Effector memory CD8-positive, alpha-beta T cell (primary cell): ENCODE data around the gene SH3BGRL2.

Source experiments
- ATAC-seq: fragments of 150-1000 bp; cut with Tn5 transposase; replicated peaks from 2 replicates; pipeline ENCODE4 v1.10.0; 2021; ENCODE audit warnings: mild to moderate bottlenecking, moderate library complexity
- DNase-seq, 3 experiments: peaks; one replicate each; pipeline ENCODE4 v3.0.0; 2021
- H3K27ac Mint-ChIP-seq, 2 donors: one replicate each; pipeline ENCODE4 v1.8.0; 2022; ENCODE audit warnings: mild to moderate bottlenecking in 2 of 2, mixed read lengths in 2 of 2, moderate library complexity in 2 of 2
- H3K27me3 Mint-ChIP-seq, 2 donors: one replicate each; pipeline ENCODE4 v1.8.0; 2022; ENCODE audit warnings: mixed read lengths in 2 of 2
- H3K36me3 Mint-ChIP-seq: one replicate; pipeline ENCODE4 v1.8.0; 2022; ENCODE audit warnings: mild to moderate bottlenecking, moderate library complexity, mixed read lengths; ENCODE audit not compliant: insufficient read depth
- H3K4me1 Mint-ChIP-seq, 2 donors: one replicate each; pipeline ENCODE4 v1.8.0; 2022; ENCODE audit warnings: low read depth in 2 of 2, mixed read lengths in 2 of 2
- H3K4me3 Mint-ChIP-seq, 2 donors: one replicate each; pipeline ENCODE4 v1.8.0; 2022; ENCODE audit warnings: mild to moderate bottlenecking in 2 of 2, mixed read lengths in 2 of 2, moderate library complexity in 2 of 2
- H3K9me3 Mint-ChIP-seq, 2 donors: one replicate each; pipeline ENCODE4 v1.8.0; 2022; ENCODE audit warnings: mixed read lengths in 2 of 2

SH3BGRL2 gene

DNA sequence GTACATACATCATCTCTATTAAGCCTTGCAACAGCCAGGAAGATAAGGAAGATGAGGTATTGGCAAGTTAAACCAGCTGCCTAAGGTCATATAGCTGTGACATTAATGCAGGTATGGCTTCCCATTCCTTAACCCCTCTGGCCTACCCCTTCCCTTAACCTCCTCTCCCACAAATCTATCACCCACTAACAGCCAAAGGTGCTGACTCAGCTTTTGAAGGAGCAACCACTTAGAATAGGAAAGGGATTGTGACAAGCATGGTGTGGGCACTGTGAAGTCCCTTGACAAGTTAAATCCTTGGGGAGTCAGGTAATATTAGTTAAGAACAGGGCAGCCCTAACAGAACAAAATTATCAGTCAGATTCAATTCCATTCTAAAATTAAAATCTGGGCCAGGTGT lies 5.4 kb upstream of the SH3BGRL2 start:
- H3K27me3 Mint-ChIP-seq: peaks cover 16 to 30% of the 10 kb centered on the region in 2 donors
- H3K4me3 Mint-ChIP-seq: no peak overlapping the region
- DNase-seq (no peak), ATAC-seq (no peak)
- no peaks in the 10 kb centered on the region for H3K9me3 Mint-ChIP-seq
- no peaks in the 10 kb centered on the region for H3K36me3 Mint-ChIP-seq
- H3K27ac Mint-ChIP-seq: no peak overlapping the region
- H3K4me1 Mint-ChIP-seq: peaks cover 0 to 1% of the 10 kb centered on the region in 2 donors

DNA sequence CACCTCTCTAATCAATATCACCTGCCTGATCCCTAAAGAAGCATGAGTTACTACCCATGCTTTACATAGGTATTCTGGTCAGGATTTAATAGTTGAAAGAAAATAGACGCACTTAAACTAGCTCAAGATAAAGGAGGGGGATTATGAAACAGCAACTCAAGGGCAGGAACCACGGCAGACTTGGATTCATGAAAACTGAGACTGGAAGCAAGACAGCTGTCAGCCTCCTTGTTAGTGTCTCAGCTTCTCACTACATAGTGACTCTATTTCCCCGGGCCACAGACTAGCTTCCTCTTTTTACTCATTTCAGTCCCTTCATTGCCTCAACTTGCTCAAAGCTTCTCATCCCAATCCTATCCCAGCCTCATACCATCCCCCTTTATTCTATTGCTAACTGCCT lies 4.3 kb upstream of the SH3BGRL2 start:
- Mint-ChIP-seq H3K27ac (no peak overlapping the region), H3K9me3 (no peaks in the 10 kb centered on the region), H3K36me3 (no peaks in the 10 kb centered on the region), H3K27me3 (peaks cover 26 to 38% of the 10 kb centered on the region in 2 donors), H3K4me3 (no peak overlapping the region), H3K4me1 (peaks cover 5 to 7% of the 10 kb centered on the region in 2 donors)
- DNase-seq (no peak), ATAC-seq (no peak)

DNA sequence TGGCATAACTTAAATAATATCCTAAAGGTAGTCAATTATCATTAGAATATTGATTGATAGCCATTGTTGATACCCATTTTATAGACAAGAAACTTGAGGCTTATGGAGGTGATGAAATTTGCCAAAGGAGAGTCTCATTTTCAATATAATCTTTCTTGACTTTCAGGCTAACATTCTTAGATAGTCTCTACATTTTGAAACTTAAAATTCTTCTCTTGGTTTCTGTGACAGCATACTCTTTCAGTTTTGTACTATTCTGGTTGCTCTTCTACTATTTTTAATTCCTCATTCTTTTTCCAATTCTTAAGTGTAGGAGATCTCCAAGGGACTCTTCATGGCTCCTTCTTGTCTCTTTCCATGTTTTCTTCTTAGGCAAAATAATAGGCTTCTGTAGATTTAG lies 3.7 kb upstream of the SH3BGRL2 start:
- H3K4me1 Mint-ChIP-seq: peaks cover 5 to 7% of the 10 kb centered on the region in 2 donors
- H3K9me3 Mint-ChIP-seq: no peaks in the 10 kb centered on the region
- peaks cover 30 to 44% of the 10 kb centered on the region in 2 donors for H3K27me3 Mint-ChIP-seq
- no peak overlapping the region for H3K27ac Mint-ChIP-seq
- H3K4me3 Mint-ChIP-seq: no peak overlapping the region
- DNase-seq (no peak), ATAC-seq (no peak)
- no peaks in the 10 kb centered on the region for H3K36me3 Mint-ChIP-seq

DNA sequence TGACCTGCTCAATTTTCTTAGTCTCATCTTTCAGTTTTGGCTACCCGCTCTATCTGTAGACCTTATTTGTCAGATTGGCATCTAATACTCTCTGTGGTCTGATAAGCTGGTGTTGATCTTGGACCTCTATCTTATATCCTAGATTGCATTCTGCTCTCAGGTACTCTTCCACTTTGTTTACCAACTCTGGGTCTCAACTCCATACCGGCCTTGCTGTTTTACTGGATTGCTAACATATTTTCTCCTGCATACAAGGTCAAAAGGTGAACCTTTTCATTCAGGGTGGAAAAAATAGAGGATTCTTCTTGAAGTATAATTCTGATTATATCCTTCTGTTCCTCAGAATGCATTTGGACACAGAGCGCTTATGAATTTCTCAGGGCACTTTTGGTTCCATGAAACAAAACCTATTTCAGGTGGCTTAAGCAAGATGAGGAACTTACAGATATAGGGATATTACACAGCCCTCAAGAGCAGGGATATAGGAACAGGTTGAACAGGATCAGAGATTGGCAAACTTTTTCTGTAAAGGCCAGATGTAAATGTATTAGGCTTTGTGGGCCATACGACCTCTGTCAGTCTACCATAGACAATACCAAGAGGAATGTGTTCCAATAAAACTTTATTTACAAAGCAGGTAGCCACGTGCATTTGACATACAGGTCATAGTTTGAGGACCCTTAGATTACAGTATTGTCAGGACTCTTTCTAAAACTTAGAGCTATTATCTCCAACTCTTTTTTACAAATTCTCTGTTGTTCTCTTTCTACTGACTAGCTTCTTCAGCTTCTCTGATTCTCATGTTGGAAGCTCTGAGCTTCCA lies 2.5 kb upstream of the SH3BGRL2 start:
- ATAC-seq (no peak), DNase-seq (no peak)
- H3K4me1 Mint-ChIP-seq: peaks cover 5 to 7% of the 10 kb centered on the region in 2 donors
- no peaks in the 10 kb centered on the region for H3K36me3 Mint-ChIP-seq
- H3K4me3 Mint-ChIP-seq: no peak overlapping the region
- H3K27me3 Mint-ChIP-seq: peaks cover 33 to 48% of the 10 kb centered on the region in 2 donors
- no peaks in the 10 kb centered on the region for H3K9me3 Mint-ChIP-seq
- H3K27ac Mint-ChIP-seq: no peak overlapping the region

DNA sequence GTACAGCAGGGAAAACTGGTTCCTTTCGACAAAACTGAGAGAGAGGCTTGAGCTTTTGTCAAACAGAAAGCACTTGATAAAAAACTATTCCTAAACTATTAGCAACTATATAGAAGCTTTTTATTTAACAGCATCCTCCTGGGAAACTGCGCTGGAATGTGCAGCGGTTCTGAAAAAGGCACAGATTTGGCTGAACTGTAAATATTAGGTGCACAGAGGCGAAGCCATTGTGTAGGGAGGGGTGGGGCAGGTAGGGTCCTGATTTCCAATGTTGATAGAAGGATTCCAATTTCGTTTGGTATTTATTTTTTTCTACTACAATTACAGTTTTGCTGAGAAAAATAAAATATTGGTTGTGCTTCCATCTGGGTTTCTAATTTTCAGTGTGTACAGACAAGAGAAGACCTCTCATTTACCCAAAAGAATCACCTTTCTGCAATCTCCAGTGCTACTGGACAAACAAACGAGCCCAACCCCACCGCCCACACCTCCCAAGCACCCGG lies 698 bp upstream of the SH3BGRL2 start:
- ATAC-seq: no peak
- peak overlapping the region; percentile 62 to 74 for H3K4me3 Mint-ChIP-seq
- no peak for DNase-seq
- H3K27me3 Mint-ChIP-seq: peaks cover 49 to 65% of the 10 kb centered on the region in 2 donors
- no peaks in the 10 kb centered on the region for H3K9me3 Mint-ChIP-seq
- H3K27ac Mint-ChIP-seq: no peak overlapping the region
- H3K4me1 Mint-ChIP-seq: peaks cover 5 to 7% of the 10 kb centered on the region in 2 donors
- H3K36me3 Mint-ChIP-seq: no peaks in the 10 kb centered on the region

DNA sequence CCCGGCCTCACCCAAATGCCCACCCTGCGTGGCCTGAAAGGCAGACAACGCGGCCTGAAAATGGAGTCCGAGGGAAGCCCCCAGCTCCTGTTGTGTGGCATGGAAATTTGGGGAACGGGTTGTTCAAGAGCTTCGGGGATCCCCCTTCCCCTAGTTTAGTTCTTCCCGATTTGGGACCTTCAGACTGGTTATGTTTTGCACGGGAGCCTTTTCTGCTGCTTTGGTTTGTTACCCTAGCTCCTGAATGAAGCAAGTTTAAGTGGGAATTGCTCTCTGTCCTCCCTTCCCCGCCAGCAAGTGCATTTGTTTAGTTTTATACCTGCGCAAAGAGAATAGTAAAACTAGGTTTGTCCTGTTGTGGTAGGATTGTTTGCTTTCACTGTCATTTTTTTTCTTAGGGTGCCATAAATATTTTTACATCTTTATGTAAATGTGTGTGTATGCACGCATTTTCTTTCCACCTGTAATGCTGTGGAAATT lies 604 bp downstream of the SH3BGRL2 start:
- peaks cover 5 to 7% of the 10 kb centered on the region in 2 donors for H3K4me1 Mint-ChIP-seq
- no peak overlapping the region for H3K27ac Mint-ChIP-seq
- peaks cover 59 to 78% of the 10 kb centered on the region in 2 donors for H3K27me3 Mint-ChIP-seq

DNA sequence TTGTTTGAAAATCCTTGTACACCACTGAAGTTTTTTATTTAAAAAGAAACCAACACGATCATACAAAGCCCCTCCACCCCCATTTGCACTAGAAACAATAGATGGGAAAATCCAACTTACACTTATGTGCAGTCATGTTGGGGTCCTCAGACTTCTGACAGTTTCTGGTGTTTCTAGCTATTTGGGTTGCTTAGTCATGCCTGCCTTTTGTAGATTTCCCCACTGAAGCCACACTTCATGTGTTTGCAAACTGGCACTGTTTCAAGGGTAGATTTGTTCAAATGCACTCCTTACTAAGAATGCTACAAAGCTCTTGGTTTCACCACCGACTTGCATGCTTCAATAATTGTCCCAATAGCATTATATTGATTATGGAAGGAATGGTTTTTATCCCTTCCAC lies 1.5 kb downstream of the SH3BGRL2 start:
- DNase-seq (no peak), ATAC-seq (no peak)
- Mint-ChIP-seq H3K36me3 (no peaks in the 10 kb centered on the region), H3K27ac (no peak overlapping the region), H3K4me3 (no peak overlapping the region), H3K9me3 (no peaks in the 10 kb centered on the region), H3K4me1 (peaks cover 5 to 7% of the 10 kb centered on the region in 2 donors), H3K27me3 (peaks cover 60 to 72% of the 10 kb centered on the region in 2 donors)

More for the DNA sequence above, 604 bp downstream of the SH3BGRL2 start:
- no peak for ATAC-seq
- Mint-ChIP-seq H3K36me3 (no peaks in the 10 kb centered on the region), H3K4me3 (peak overlapping the region; percentile 62 to 74), H3K9me3 (no peaks in the 10 kb centered on the region)
- no peak for DNase-seq

DNA sequence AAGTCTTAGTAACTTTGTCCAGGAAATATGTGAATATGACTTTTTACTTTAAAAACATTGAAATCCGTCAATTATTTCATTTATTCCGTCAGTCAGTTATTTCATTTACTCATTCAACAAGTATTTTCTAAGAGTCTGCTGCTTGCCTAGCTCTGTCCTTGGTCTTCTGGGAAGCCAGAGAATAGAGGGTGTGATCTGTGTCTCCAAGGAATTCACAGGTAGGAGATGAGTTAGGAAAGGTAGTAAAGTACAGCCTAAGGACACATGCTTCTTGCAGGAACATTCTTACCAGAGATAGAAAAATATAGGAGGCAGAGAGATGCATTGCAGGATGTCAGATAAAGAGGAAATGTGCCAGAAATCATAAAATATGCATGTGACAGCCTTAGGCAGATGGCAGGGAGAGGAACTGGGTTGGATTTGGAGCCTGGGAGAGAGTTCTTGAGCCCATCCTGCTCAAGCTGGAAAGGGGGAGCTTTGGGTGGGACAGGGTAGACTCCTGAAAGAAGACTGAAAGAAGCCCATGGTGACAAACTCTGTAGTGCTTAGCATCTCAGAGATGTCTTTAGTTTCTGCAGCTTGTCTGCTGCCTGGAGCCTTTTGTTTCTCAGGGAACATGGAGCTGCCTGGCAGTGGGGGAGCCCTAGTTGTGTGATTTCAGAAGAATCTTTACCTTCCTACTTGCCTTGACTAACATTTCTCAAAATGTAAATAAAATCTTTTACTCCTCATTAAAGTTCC lies 3.5 kb downstream of the SH3BGRL2 start:
- no peak for ATAC-seq
- H3K27me3 Mint-ChIP-seq: peaks cover 53 to 62% of the 10 kb centered on the region in 2 donors
- peaks cover 5 to 7% of the 10 kb centered on the region in 2 donors for H3K4me1 Mint-ChIP-seq
- no peaks in the 10 kb centered on the region for H3K36me3 Mint-ChIP-seq
- H3K27ac Mint-ChIP-seq: no peak overlapping the region
- H3K9me3 Mint-ChIP-seq: no peaks in the 10 kb centered on the region
- DNase-seq: no peak
- H3K4me3 Mint-ChIP-seq: no peak overlapping the region

DNA sequence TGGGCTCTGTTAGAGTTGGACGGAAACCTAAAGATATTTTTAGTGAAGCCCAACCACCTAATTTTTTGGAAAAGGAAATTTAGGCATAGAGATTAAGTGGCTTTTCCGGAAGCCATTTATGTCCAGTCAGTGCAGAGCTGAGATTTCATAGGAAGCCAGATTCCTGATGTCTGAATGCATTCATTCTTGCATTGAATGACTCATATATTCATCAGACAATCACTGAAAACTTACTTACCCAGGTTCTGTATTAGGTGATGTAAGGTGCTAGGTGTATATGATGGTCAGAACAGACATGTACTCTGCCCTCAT lies 4.1 kb downstream of the SH3BGRL2 start:
- Mint-ChIP-seq H3K36me3 (no peaks in the 10 kb centered on the region), H3K4me1 (peaks cover 5 to 7% of the 10 kb centered on the region in 2 donors), H3K27me3 (peaks cover 49 to 61% of the 10 kb centered on the region in 2 donors), H3K27ac (no peak overlapping the region), H3K9me3 (no peaks in the 10 kb centered on the region), H3K4me3 (no peak overlapping the region)
- no peak for DNase-seq
- ATAC-seq: no peak

DNA sequence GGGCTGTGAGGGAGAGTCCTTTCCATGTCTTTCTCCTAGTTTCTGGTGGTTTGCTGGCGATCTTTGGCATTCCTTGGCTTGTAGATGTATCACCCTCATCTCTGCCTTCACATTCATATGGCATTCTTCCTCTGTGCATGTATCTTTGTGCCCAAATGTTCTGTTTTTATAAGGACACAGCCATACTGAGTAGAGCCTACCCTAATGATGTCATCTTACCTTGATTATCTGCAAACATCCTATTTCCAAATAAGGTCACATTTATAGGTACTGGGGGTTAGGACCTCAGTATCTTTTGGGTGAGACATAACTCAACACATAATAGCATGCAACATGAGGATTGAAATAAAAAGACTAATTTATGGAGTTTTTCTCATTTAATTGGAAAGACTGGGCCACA lies 5.5 kb downstream of the SH3BGRL2 start:
- H3K36me3 Mint-ChIP-seq: no peaks in the 10 kb centered on the region
- H3K4me1 Mint-ChIP-seq: no peaks in the 10 kb centered on the region
- peaks cover 35 to 54% of the 10 kb centered on the region in 2 donors for H3K27me3 Mint-ChIP-seq
- ATAC-seq (no peak), DNase-seq (no peak)
- no peaks in the 10 kb centered on the region for H3K9me3 Mint-ChIP-seq
- H3K27ac Mint-ChIP-seq: no peak overlapping the region
- no peak overlapping the region for H3K4me3 Mint-ChIP-seq

DNA sequence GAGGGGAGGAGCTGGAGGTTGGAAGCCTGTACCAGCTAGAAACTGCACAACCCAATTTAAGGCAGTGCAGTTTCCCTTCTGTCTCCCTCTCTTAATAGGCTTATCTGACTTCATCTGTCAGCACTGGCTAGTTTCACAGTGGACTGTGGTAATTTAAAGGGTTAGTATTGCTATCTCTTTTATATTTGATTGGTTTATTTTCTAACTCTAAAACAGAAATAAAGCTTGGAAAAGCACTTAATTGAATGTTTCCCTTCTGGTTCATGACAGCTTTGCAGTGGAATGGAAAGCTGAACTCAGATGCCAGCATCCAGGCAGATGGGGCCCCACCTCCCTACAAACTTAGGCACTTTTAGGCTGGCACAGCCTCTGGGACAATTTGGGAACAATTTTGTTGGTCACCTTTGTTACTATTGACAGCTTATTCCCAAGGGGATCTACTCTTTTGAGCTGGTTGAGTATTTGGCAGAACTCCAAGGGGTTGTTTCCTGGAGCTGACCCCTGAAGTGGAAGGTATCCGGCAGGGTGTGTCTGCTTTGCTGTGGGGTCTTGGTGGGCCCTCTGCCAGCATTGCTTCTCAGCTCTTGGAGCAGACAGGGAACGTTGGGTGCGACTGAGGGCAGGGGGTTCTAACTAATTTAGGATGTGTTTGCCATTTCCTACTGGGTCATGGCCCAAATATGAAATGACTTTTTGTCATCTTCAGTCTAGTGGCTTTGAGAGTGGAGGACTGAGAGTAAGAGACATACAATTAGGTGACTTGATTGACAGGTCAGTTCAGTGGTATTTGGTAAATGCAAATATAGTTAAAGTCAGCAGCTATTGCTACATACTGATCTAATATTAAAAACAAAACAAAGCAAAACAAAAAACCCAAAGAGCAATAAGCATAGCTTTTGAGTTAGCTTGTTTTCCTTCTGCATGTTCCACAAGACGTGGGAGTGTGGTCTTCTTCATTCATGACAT lies 9.3 kb downstream of the SH3BGRL2 start:
- H3K4me1 Mint-ChIP-seq: no peaks in the 10 kb centered on the region
- H3K27me3 Mint-ChIP-seq: peaks cover 17 to 37% of the 10 kb centered on the region in 2 donors
- DNase-seq (no peak), ATAC-seq (no peak)
- H3K4me3 Mint-ChIP-seq: no peak overlapping the region
- no peaks in the 10 kb centered on the region for H3K36me3 Mint-ChIP-seq
- no peak overlapping the region for H3K27ac Mint-ChIP-seq
- no peaks in the 10 kb centered on the region for H3K9me3 Mint-ChIP-seq

DNA sequence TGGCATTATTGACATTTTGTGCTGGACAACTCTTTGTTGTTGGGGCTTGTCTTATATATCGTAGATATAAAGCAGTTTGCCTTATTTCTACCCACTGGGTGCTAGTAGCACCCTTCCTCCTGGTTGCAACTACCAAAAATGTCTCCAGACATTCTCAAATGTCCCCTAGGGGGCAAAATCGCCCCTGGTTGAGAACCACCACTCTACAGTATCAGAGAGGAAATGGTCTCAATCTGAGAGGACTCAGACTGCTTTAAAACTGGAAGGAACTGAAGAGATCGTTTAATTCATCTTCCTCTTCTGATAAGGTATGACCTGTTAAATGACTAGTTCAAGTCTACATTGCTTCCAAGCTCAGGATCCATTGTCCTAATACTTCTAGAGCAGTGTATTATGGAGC lies 14.9 kb downstream of the SH3BGRL2 start:
- H3K4me3 Mint-ChIP-seq: no peak overlapping the region
- H3K27me3 Mint-ChIP-seq: peaks cover 11 to 14% of the 10 kb centered on the region in 2 donors
- H3K4me1 Mint-ChIP-seq: no peaks in the 10 kb centered on the region
- DNase-seq: peak in 1 of 3 experiments; percentile 2
- H3K9me3 Mint-ChIP-seq: no peaks in the 10 kb centered on the region
- H3K27ac Mint-ChIP-seq: no peak overlapping the region
- ATAC-seq: no peak
- H3K36me3 Mint-ChIP-seq: no peaks in the 10 kb centered on the region

DNA sequence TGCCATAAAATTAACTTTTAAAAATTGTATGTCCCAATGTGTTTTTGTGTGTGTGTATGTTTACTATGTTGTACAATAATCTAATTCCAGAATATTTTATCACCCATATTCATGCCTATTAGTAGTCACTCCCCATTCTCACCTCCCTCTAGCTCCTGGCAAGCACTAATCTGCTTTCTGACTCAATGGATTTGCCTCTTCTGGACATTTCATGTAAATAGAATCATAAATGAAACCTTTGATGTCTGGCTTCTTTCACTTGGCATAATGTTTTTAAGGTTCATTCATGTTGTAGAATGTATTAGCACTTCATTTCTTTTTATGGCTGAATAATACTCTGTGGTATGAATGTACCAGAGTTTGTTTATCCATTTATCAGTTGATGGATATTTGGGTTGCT lies 15.4 kb downstream of the SH3BGRL2 start:
- Mint-ChIP-seq H3K36me3 (no peaks in the 10 kb centered on the region), H3K4me1 (no peaks in the 10 kb centered on the region), H3K27ac (no peak overlapping the region), H3K4me3 (no peak overlapping the region), H3K27me3 (peaks cover 11 to 14% of the 10 kb centered on the region in 2 donors), H3K9me3 (no peaks in the 10 kb centered on the region)
- no peak for ATAC-seq
- no peak for DNase-seq
